HEK293 (cell line): Measurements from ENCODE around the gene ENO2.

Experiments used
- CTCF ChIA-PET: fragments of 350-600 bp; formaldehyde crosslinking; extraction: SDS; loops from one replicate; lab custom pipeline; 2021; ENCODE audit warnings: antibody characterized with exemption; lab: Yijun Ruan, JAX
- POLR2A ChIA-PET: fragments of 300-600 bp; formaldehyde crosslinking; extraction: SDS; loops from one replicate; lab custom pipeline; 2020; ENCODE audit warnings: antibody characterized with exemption, inconsistent platforms; lab: Yijun Ruan, JAX
- H3K27ac ChIP-seq: fragments of 200-500 bp; sonication (Bioruptor generic); 2 replicates; pipeline ENCODE4 v1.5.1; 2014; ENCODE audit warnings: low read depth, low read length, control low read depth, inconsistent platforms; ENCODE audit errors: extremely low read depth
- H3K36me3 ChIP-seq, 2 experiments: fragments of 200-500 bp in 1 of 2; sonication (Bioruptor generic) in 1 of 2; 1 replicate in 1 of 2; 2 replicates in 1 of 2; pipeline ENCODE4 v1.5.1; 2014 to 2017; ENCODE audit warnings: inconsistent platforms in 2 of 2, low read length in 2 of 2; ENCODE audit not compliant: control insufficient read depth in 2 of 2, insufficient read depth in 1 of 2
- H3K4me1 ChIP-seq: fragments of 200-500 bp; sonication (Bioruptor generic); 2 replicates; pipeline ENCODE4 v1.5.1; 2014; ENCODE audit warnings: mild to moderate bottlenecking, low read length, inconsistent platforms; ENCODE audit not compliant: control insufficient read depth, insufficient read depth
- H3K4me3 ChIP-seq: 2 replicates; pipeline ENCODE4 v1.5.1; 2011; ENCODE audit warnings: low read depth, mild to moderate bottlenecking, control low read depth, low read length, moderate library complexity
- H3K9me3 ChIP-seq: fragments of 200-500 bp; sonication (Bioruptor generic); 2 replicates; pipeline ENCODE4 v1.5.1; 2014; ENCODE audit warnings: low read depth, low read length, inconsistent platforms; ENCODE audit not compliant: control insufficient read depth, insufficient read depth
- IKZF3 ChIP-seq: fragments of 450-650 bp; IDR thresholded peaks from 2 replicates; pipeline ENCODE4 v1.5.0; 2018; ENCODE audit warnings: missing biosample characterization, mild to moderate bottlenecking, missing genetic modification characterization, moderate library complexity
- ZIC2 ChIP-seq: fragments of 450-650 bp; formaldehyde crosslinking; IDR thresholded peaks from 2 replicates; pipeline ENCODE4 v1.5.1; 2016; ENCODE audit warnings: missing biosample characterization, missing genetic modification characterization
- ZNF514 ChIP-seq: fragments of 450-650 bp; formaldehyde crosslinking; IDR thresholded peaks from 2 replicates; pipeline ENCODE4 v1.5.1; 2016; ENCODE audit warnings: missing biosample characterization, missing genetic modification characterization
- ZNF529 ChIP-seq: fragments of 450-650 bp; formaldehyde crosslinking; IDR thresholded peaks from 2 replicates; pipeline ENCODE4 v1.5.1; 2017; ENCODE audit warnings: missing genetic modification characterization, missing biosample characterization; ENCODE audit not compliant: insufficient replicate concordance
- ZNF600 ChIP-seq: fragments of 450-650 bp; formaldehyde crosslinking; IDR thresholded peaks from 2 replicates; pipeline ENCODE4 v1.5.1; 2016; ENCODE audit warnings: missing biosample characterization, missing genetic modification characterization
- ZNF621 ChIP-seq: fragments of 450-650 bp; formaldehyde crosslinking; IDR thresholded peaks from 2 replicates; pipeline ENCODE4 v1.5.1; 2017; ENCODE audit warnings: missing biosample characterization, missing genetic modification characterization
- ZNF654 ChIP-seq: fragments of 450-650 bp; formaldehyde crosslinking; IDR thresholded peaks from 2 replicates; pipeline ENCODE4 v1.5.1; 2016; ENCODE audit warnings: low read depth, missing biosample characterization, missing genetic modification characterization
- ZNF677 ChIP-seq: fragments of 450-650 bp; IDR thresholded peaks from 2 replicates; pipeline ENCODE4 v1.5.0; 2018; ENCODE audit warnings: missing biosample characterization, mild to moderate bottlenecking, missing genetic modification characterization, moderate library complexity
- ZNF707 ChIP-seq: fragments of 450-650 bp; formaldehyde crosslinking; IDR thresholded peaks from 2 replicates; pipeline ENCODE4 v1.5.1; 2016; ENCODE audit warnings: missing biosample characterization, missing genetic modification characterization
- ZNF837 ChIP-seq: fragments of 450-650 bp; formaldehyde crosslinking; IDR thresholded peaks from 2 replicates; pipeline ENCODE4 v1.5.1; 2016; ENCODE audit warnings: missing biosample characterization, missing genetic modification characterization
- TF ChIP-seq, protein P1 (sequence below): fragments of 450-650 bp; formaldehyde crosslinking; IDR thresholded peaks from 2 replicates; pipeline ENCODE4 v1.5.1; 2016; ENCODE audit warnings: missing biosample characterization, missing genetic modification characterization
- TF ChIP-seq, protein P2 (sequence below): fragments of 450-650 bp; formaldehyde crosslinking; IDR thresholded peaks from 2 replicates; pipeline ENCODE4 v1.5.1; 2016; ENCODE audit warnings: missing biosample characterization, missing genetic modification characterization
- TF ChIP-seq, protein P3 (sequence below): fragments of 450-650 bp; formaldehyde crosslinking; IDR thresholded peaks from 2 replicates; pipeline ENCODE4 v1.5.1; 2016; ENCODE audit warnings: missing biosample characterization, missing genetic modification characterization
- TF ChIP-seq, protein P4 (sequence below): IDR thresholded peaks from 2 replicates; pipeline ENCODE4 v1.6.1; 2011; ENCODE audit warnings: mild to moderate bottlenecking, low read depth, low read length, borderline replicate concordance
- TF ChIP-seq, protein P5 (sequence below): fragments of 450-650 bp; formaldehyde crosslinking; IDR thresholded peaks from 2 replicates; pipeline ENCODE4 v1.5.1; 2017; ENCODE audit warnings: missing biosample characterization, missing genetic modification characterization
- TF ChIP-seq, protein P6 (sequence below): fragments of 450-650 bp; formaldehyde crosslinking; IDR thresholded peaks from 2 replicates; pipeline ENCODE4 v1.5.1; 2017; ENCODE audit warnings: missing biosample characterization, missing genetic modification characterization

ENO2 gene

DNA sequence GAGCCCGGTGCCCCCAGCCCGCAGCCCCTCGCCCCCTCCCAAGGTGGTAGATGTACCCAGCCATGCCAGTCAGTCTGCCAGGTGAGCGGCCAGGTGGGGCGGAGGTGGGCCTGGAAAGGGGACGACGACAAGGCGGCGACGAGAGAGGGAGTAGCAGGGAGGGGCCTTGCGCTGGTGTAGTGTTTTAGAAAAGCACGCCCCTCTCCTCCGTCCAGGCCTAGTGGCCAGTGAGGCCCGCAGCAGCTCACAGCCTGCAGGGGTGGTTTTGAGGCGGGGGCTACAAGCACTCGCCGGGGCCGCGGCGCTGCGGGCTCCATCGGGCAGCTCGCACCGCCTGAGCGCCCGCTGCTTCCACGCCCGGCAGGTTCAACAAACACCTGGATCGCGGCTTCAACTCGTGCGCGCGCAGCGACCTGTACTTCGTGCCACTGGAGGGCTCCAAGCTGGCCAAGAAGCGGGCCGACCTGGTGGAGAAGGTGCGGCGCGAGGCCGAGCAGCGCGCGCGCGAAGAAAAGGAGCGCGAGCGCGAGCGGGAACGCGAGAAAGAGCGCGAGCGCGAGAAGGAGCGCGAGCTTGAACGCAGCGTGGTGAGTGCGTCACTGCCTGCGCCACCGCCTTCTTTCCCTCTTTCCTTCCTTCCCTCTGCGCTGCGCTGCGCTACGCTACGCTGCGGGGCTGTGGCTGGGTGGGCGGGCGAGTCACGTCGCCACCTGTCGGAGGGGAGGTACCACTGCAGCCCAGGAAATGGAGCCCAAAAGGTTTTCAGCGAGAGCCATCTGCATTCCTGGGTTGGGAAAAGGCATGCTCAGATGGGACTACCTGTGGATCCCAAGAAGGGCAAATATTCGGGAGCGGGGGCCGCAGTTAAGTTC is 23.3 kb downstream of the ENO2 start (continued):
- TF ChIP-seq ZNF514 (tag by site-specific recombination), result no peak
- peak; percentile 98 for TF ChIP-seq ZNF837 (tag by site-specific recombination)

DNA sequence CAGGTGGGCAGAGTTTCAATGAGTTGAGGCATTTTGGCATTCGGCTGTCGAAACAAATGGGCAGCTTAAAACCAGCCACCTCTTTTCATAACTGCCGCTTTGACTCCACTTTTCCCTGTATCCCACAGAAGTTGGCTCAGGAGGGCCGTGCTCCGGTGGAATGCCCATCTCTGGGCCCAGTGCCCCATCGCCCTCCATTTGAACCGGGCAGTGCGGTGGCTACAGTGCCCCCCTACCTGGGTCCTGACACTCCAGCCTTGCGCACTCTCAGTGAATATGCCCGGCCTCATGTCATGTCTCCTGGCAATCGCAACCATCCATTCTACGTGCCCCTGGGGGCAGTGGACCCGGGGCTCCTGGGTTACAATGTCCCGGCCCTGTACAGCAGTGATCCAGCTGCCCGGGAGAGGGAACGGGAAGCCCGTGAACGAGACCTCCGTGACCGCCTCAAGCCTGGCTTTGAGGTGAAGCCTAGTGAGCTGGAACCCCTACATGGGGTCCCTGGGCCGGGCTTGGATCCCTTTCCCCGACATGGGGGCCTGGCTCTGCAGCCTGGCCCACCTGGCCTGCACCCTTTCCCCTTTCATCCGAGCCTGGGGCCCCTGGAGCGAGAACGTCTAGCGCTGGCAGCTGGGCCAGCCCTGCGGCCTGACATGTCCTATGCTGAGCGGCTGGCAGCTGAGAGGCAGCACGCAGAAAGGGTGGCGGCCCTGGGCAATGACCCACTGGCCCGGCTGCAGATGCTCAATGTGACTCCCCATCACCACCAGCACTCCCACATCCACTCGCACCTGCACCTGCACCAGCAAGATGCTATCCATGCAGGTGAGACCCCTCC is 24.2 kb downstream of the ENO2 start:
- POLR2A ChIA-PET, result interaction anchor here (0.9 to 4.1 kb wide), 15 partner anchors 8 to 191 kb away, joined by 3 to 45 read pairs (median 5); partner anchors contain the start of genes SPSB2, TPI1 and USP5
- Histone ChIP-seq H3K27ac (peak overlapping the region; percentile 25; the same call in 1 of the 2 replicates), H3K36me3 (peaks cover 28 to 66% of the 10 kb centered on the region in 2 experiments), H3K4me1 (peaks cover 6% of the 10 kb centered on the region), H3K9me3 (no peaks in the 10 kb centered on the region), H3K4me3 (peak overlapping the region; percentile 13)
- TF ChIP-seq ZNF621, result no peak
- TF ChIP-seq ZNF677, result no peak; the same call in 1 of the 2 replicates
- no peak for TF ChIP-seq ZIC2 (tag by site-specific recombination)
- TF ChIP-seq, protein P1, sequence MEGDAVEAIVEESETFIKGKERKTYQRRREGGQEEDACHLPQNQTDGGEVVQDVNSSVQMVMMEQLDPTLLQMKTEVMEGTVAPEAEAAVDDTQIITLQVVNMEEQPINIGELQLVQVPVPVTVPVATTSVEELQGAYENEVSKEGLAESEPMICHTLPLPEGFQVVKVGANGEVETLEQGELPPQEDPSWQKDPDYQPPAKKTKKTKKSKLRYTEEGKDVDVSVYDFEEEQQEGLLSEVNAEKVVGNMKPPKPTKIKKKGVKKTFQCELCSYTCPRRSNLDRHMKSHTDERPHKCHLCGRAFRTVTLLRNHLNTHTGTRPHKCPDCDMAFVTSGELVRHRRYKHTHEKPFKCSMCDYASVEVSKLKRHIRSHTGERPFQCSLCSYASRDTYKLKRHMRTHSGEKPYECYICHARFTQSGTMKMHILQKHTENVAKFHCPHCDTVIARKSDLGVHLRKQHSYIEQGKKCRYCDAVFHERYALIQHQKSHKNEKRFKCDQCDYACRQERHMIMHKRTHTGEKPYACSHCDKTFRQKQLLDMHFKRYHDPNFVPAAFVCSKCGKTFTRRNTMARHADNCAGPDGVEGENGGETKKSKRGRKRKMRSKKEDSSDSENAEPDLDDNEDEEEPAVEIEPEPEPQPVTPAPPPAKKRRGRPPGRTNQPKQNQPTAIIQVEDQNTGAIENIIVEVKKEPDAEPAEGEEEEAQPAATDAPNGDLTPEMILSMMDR (tag by site-specific recombination), result no peak
- TF ChIP-seq, protein P2, sequence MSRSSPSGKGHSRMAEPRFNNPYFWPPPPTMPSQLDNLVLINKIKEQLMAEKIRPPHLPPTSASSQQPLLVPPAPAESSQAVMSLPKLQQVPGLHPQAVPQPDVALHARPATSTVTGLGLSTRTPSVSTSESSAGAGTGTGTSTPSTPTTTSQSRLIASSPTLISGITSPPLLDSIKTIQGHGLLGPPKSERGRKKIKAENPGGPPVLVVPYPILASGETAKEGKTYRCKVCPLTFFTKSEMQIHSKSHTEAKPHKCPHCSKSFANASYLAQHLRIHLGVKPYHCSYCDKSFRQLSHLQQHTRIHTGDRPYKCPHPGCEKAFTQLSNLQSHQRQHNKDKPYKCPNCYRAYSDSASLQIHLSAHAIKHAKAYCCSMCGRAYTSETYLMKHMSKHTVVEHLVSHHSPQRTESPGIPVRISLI (tag by site-specific recombination), result no peak
- TF ChIP-seq, protein P3, sequence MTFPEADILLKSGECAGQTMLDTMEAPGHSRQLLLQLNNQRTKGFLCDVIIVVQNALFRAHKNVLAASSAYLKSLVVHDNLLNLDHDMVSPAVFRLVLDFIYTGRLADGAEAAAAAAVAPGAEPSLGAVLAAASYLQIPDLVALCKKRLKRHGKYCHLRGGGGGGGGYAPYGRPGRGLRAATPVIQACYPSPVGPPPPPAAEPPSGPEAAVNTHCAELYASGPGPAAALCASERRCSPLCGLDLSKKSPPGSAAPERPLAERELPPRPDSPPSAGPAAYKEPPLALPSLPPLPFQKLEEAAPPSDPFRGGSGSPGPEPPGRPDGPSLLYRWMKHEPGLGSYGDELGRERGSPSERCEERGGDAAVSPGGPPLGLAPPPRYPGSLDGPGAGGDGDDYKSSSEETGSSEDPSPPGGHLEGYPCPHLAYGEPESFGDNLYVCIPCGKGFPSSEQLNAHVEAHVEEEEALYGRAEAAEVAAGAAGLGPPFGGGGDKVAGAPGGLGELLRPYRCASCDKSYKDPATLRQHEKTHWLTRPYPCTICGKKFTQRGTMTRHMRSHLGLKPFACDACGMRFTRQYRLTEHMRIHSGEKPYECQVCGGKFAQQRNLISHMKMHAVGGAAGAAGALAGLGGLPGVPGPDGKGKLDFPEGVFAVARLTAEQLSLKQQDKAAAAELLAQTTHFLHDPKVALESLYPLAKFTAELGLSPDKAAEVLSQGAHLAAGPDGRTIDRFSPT (tag by site-specific recombination), result peak; percentile 16; the same call in 1 of the 2 replicates
- CTCF ChIA-PET, result interaction anchor here (0.6 to 4.9 kb wide), 15 partner anchors 8 to 454 kb away, joined by 3 to 53 read pairs (median 5); partner anchors contain the start of genes CDCA3, SPSB2 and USP5

DNA sequence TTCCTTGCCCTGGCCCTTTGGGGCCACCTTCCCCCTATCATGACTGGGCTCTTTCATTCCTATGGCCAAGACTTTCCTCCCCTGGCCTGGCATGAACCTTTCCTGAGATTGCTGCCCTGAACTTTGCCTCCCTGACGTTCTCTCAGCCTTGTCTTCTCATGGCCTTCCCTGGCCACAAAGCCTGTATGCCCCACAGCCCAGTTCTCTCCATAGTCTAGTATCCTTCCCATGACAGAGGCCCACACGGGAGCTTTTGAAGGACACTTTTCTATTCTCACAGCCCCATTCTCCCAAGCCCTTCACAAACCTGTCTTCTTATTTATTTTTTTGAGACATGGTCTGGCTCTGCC is 24.8 kb downstream of the ENO2 start:
- TF ChIP-seq ZNF600 (no peak), ZNF707 (no peak), ZNF654 (no peak), IKZF3 (no peak), ZIC2 (tag by site-specific recombination) (no peak), ZNF529 (tag by site-specific recombination) (no peak)
- TF ChIP-seq, protein P4, sequence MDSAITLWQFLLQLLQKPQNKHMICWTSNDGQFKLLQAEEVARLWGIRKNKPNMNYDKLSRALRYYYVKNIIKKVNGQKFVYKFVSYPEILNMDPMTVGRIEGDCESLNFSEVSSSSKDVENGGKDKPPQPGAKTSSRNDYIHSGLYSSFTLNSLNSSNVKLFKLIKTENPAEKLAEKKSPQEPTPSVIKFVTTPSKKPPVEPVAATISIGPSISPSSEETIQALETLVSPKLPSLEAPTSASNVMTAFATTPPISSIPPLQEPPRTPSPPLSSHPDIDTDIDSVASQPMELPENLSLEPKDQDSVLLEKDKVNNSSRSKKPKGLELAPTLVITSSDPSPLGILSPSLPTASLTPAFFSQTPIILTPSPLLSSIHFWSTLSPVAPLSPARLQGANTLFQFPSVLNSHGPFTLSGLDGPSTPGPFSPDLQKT, result no peak
- TF ChIP-seq, protein P5, sequence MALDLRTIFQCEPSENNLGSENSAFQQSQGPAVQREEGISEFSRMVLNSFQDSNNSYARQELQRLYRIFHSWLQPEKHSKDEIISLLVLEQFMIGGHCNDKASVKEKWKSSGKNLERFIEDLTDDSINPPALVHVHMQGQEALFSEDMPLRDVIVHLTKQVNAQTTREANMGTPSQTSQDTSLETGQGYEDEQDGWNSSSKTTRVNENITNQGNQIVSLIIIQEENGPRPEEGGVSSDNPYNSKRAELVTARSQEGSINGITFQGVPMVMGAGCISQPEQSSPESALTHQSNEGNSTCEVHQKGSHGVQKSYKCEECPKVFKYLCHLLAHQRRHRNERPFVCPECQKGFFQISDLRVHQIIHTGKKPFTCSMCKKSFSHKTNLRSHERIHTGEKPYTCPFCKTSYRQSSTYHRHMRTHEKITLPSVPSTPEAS (tag by site-specific recombination), result no peak
- TF ChIP-seq, protein P6, sequence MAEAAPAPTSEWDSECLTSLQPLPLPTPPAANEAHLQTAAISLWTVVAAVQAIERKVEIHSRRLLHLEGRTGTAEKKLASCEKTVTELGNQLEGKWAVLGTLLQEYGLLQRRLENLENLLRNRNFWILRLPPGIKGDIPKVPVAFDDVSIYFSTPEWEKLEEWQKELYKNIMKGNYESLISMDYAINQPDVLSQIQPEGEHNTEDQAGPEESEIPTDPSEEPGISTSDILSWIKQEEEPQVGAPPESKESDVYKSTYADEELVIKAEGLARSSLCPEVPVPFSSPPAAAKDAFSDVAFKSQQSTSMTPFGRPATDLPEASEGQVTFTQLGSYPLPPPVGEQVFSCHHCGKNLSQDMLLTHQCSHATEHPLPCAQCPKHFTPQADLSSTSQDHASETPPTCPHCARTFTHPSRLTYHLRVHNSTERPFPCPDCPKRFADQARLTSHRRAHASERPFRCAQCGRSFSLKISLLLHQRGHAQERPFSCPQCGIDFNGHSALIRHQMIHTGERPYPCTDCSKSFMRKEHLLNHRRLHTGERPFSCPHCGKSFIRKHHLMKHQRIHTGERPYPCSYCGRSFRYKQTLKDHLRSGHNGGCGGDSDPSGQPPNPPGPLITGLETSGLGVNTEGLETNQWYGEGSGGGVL (tag by site-specific recombination), result no peak
- TF ChIP-seq, all 188 proteins: peak for 0
- H3K27ac ChIP-seq, result no peak overlapping the region
- no peaks in the 10 kb centered on the region for H3K9me3 ChIP-seq
- POLR2A ChIA-PET, result interaction anchor here (1.3 to 4.1 kb wide), 4 partner anchors 10 to 70 kb away, joined by 4 to 45 read pairs (median 14); partner anchors contain the start of genes SPSB2 and TPI1
- peaks cover 6% of the 10 kb centered on the region for H3K4me1 ChIP-seq
- CTCF ChIA-PET, result interaction anchor here (0.9 to 4.9 kb wide), 7 partner anchors 9 to 174 kb away, joined by 3 to 53 read pairs (median 9); partner anchors contain the start of gene SPSB2
- no peak overlapping the region for H3K4me3 ChIP-seq
- peaks cover 22 to 60% of the 10 kb centered on the region in 2 experiments for H3K36me3 ChIP-seq
